Epithelial cell of proximal tubule (primary cell): ENCODE data around the gene SFMBT2. TPM values are rescaled to one million over a fixed set of nuclear protein-coding genes. Genes with fewer than 3 reads are reported as not detected.

Source experiments
- DNase-seq: peaks from one replicate; pipeline ENCODE4 v3.0.0-alpha.2; 2011; ENCODE audit warnings: low read depth
- H3K4me3 ChIP-seq: 2 replicates; pipeline ENCODE4 v1.5.1; 2011; ENCODE audit warnings: low read depth, mild to moderate bottlenecking, low read length
- total RNA-seq: library from RNA; depleted of rRNA; stranded (reverse); fragments of >200 nt; gene quantifications from 2 replicates; pipeline ENCODE4 v1.2.3, GENCODE V29; 2015
- TF ChIP-seq, protein P1 (sequence below): conservative IDR thresholded peaks from 2 replicates; pipeline ENCODE4 v1.5.1; 2012; ENCODE audit warnings: low read depth, mild to moderate bottlenecking, low read length

The SFMBT2 gene
- total RNA-seq, 1 donor from 2014 or later, result 2.4 TPM

GRCh38 chr10:7261351-7261750 lies 149.5 kb downstream of the SFMBT2 start:
- no peak for DNase-seq
- TF ChIP-seq, protein P1, sequence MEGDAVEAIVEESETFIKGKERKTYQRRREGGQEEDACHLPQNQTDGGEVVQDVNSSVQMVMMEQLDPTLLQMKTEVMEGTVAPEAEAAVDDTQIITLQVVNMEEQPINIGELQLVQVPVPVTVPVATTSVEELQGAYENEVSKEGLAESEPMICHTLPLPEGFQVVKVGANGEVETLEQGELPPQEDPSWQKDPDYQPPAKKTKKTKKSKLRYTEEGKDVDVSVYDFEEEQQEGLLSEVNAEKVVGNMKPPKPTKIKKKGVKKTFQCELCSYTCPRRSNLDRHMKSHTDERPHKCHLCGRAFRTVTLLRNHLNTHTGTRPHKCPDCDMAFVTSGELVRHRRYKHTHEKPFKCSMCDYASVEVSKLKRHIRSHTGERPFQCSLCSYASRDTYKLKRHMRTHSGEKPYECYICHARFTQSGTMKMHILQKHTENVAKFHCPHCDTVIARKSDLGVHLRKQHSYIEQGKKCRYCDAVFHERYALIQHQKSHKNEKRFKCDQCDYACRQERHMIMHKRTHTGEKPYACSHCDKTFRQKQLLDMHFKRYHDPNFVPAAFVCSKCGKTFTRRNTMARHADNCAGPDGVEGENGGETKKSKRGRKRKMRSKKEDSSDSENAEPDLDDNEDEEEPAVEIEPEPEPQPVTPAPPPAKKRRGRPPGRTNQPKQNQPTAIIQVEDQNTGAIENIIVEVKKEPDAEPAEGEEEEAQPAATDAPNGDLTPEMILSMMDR, result no peak
- H3K4me3 ChIP-seq, result no peak overlapping the region

DNA sequence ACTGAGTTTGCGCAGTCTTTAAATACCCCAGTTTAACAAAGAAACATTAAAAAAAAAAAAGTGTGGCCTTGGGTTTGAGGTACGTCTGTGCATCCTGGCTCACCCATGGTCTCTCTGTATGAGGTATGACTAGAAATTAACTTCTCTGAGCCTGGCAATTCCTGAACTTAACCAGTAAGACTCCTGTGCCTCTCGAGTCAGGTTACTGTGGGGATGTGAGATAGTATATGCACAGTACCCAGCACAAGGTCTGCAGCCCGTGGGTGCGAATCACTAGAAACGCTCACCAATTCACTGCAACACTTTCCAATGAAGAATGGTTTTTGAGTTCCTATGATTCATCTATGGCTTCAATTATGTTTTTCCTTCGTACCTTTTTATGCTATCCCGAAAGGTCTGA lies 149.9 kb downstream of the SFMBT2 start:
- TF ChIP-seq, protein P1, result no peak
- DNase-seq, result no peak
- H3K4me3 ChIP-seq, result no peak overlapping the region

DNA sequence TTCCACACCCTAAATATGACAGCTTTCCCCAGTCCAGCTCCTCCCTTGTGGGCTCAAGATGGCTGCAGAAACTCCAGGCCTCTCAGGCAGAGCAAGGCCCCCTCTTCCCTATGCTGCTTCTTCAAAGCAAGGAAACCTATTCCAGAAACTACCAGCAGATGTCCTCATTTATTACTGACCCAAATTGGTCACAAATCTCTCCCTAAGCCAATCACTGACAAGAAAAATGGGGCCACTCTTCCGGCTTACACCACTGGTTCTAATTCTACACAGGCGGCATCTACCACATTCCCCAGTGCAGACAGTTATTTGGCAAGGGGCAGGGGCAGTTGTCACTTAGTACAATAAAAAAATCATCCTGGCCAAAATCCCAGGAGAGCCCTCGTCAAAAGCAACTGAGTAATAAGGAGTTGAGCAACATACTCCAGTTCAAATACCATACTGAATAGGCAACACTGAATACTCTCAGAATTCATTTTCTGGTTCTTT lies 150.4 kb downstream of the SFMBT2 start:
- H3K4me3 ChIP-seq, result no peak overlapping the region

GRCh38 chr10:7258948-7259523 lies 151.8 kb downstream of the SFMBT2 start:
- no peak overlapping the region for H3K4me3 ChIP-seq
- no peak for DNase-seq
- TF ChIP-seq, protein P1, result no peak

More for the DNA sequence above, 150.4 kb downstream of the SFMBT2 start:
- DNase-seq, result peak; percentile 38
- TF ChIP-seq, protein P1, result peak; percentile 69

DNA sequence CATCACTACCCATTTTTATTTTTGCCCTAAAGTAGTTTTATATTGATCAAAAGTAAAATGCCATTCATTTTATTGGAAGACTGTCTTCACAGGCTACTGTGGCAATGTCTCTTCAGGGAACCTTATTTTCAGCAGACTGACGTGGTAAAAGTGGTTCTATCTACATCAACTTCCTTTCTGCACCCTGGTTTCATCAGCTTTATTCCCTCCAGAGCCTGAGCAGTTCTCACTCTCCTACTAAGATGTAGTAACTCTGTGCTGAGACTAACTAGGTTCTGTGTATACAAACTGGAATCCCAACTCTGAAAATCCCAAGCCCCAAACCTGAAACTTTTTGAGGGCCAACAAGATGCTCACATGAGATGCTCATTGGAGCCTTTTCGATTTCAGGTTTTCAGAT lies 155.3 kb downstream of the SFMBT2 start:
- H3K4me3 ChIP-seq, result no peak overlapping the region
- DNase-seq, result no peak
- TF ChIP-seq, protein P1, result no peak

DNA sequence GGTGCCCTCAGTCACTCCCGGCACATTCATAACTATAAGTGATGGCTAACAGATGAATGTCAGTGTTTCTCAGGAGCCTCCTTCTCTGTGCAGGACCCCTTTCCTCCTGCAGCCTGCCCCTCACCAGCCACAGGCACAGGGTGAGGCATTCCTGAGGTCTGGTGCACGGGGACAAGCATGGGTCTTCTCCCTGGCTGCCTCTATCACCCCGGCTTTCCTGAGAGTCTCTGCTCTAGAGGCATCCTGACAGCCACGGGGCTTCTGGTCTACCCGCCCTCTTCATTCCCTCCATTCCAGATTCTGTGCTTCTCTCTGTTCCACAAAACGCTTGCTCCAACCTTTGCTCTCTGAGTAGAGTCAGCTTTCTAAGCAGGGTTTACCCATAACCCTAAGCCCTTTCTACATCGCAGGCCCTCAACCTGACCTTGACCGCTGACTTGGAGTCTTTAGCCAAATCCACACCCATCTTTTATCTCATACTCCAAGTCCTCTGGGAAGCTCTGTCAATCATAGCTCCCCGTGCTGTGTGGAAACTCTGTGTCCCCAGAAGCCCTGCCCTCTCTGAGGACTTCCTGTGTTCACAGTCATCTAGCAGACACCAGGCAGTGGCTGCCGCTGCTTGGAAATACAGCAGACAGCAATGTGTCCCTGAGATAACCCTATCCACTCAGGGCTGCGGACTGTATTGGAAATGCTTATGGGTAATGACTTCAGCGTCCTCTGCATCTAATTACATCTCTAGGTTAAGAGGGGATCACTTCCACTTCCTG lies 159.0 kb downstream of the SFMBT2 start:
- no peak overlapping the region for H3K4me3 ChIP-seq
- no peak for DNase-seq
- TF ChIP-seq, protein P1, result no peak
